ENCODE data around the gene JARID2.
"Not testable (repeated sequence)": the region's sequence is repeated elsewhere in the genome, so short reads cannot be mapped to it uniquely, and the experiment has no call there.

Gene JARID2

GRCh38 chr6:15531973-15532372 is 286.1 kb downstream of the JARID2 start:
- DNase-seq = no peak

- DNase-seq = no peak
Measured at GRCh38 chr6:15533379-15534026, 287.6 kb downstream of the JARID2 start.

- DNase-seq = no peak
Measured at GRCh38 chr6:15534974-15535373, 289.1 kb downstream of the JARID2 start.

DNA sequence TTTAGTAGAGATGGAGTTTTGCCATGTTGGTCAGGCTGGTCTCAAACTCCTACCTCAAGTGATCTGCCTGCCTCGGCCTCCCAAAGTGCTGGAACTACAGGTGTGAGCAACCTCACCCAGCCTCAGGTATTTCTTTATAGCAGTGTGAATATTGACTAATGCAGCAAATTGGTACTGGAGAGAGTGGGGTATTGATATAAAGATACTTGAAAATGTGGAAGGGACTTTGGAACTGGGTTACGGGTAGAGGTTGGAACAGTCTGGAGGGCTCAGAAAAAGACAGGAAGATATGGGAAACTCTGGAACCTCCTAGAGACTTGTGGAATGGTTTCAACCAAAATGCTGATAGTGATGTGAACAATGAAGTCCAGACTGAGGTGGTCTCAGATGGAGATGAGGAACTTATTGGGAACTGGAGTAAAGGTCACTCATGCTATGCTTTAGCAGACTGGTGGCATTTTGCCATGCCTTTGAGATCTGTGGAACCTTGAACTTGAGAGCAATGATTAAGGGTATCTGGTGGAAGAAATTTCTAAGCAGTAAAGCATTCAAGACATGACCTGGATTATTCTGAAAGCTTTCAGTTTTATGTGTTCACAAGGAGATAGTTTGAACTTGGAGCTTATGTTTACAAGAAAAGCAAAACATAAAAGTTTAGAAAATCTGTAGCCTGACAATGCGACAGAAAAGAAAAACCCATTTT is 289.8 kb downstream of the JARID2 start:
- DNase-seq = no peak

- no peak for DNase-seq
Measured at GRCh38 chr6:15536198-15536955, 290.5 kb downstream of the JARID2 start.

DNA sequence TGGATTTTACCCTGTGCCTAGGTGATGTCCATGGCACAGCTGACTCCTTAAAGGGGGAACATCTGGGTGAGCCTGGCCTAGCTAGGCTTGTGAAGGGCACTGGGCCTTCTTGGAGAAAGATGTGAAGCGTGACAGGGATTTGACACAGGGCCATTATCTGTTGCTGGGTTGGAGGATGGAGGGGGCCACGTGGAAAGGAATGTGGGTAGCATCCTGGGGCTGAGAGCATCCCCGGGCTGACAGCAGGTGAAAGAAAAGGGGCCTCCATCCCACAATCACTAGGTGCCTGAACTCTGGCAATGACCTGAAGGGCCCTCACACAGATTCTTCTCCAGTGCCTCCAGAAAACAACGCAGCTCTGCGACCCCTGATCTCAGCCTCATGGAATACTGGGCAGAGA is 292.2 kb downstream of the JARID2 start:
- no peak for DNase-seq

GRCh38 chr6:15538766-15539495 is 293.1 kb downstream of the JARID2 start:
- no peak for DNase-seq

DNA sequence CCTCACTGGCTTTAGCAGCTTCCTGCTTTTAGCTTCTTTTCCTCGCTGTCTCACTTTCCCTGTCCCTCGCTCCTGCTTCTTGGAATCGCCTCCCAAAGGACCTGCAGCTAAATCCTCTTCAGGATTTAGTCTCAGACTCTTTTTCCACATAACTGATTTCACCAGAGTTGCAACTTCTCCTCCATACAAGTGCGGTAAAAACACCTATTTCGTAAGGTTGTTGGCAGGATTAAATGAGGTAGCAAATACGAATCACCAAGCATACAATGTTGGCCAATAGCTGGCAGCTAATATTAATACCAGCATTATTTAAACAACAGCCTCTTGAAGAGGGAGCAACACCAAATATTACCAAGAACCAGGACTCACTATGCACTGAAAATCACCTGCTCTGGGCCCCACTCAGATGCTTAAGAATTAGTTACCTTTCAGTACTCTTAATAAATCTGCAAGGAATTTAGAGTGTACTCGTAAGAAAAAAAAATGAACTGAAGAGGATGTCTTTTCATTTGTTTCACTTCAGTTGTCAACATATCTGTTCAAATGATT is 293.9 kb downstream of the JARID2 start:
- no peak for DNase-seq

- not testable (repeated sequence) for DNase-seq
Measured at GRCh38 chr6:15543332-15543917, 297.6 kb downstream of the JARID2 start.

DNA sequence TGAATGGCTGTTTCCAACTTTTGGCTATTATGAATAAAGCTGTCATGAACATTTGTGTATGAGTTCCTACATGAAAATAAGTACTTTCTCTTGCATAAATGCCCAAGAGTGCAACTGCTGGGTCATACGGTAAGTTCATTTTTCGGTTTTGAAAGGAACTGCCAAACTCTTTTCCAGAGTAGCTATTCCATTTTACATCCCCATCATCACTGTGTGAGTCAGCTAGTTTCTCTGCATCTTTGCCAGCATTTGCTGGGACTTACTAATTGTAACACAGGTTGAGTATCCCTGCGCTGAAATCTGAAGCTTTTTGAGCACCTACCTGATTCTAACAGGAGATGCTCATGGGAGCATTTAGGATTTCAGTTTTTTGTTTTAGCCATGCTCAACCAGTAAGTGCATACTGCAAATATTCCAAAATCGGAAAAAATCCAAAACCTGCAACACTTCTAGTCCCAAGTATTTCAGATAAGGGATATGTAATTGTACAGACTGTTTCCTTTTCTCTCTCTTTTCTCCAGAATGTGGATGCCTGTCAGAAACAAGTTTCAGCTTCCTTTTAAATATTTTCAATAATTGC is 298.5 kb downstream of the JARID2 start:
- no peak for DNase-seq

GRCh38 chr6:15546591-15546990 is 300.7 kb downstream of the JARID2 start:
- DNase-seq = no peak

GRCh38 chr6:15547400-15547799 is 301.5 kb downstream of the JARID2 start:
- DNase-seq = no peak

- DNase-seq = no peak
Measured at GRCh38 chr6:15549371-15549770, 303.5 kb downstream of the JARID2 start.

GRCh38 chr6:15550546-15551123 is 304.8 kb downstream of the JARID2 start:
- no peak for DNase-seq

- no peak for DNase-seq
Measured at GRCh38 chr6:15551262-15551661, 305.4 kb downstream of the JARID2 start.

GRCh38 chr6:15551798-15552197 is 305.9 kb downstream of the JARID2 start:
- no peak for DNase-seq

GRCh38 chr6:15553031-15553430 is 307.2 kb downstream of the JARID2 start:
- DNase-seq = no peak

DNA sequence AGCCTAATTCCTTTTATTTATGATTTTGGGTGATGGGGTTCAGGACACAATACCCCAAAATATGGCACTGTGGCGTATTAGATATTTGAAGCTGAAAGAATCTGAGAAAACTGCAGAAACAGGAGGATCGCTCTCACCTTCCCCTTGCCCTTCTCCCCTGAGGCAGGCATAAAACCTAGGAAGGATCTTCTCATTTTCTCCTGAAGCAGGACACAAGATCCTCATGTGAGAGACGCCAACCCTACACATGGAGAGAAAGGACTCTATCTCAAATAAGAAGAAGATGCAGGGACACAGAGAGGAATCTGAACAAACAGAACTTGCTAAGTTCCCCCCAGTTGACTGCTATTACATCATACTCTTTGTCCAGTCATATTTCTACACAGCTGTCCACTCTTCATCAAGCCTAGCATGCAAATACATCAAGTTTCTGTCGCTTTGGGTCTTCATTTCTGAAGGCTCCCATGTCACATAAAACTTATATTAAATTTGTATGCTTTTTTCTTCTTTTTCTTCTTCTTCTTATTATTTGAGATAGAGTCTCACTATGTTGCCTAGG is 307.9 kb downstream of the JARID2 start:
- DNase-seq = no peak

GRCh38 chr6:15554728-15555100 is 308.8 kb downstream of the JARID2 start:
- DNase-seq = no peak

- DNase-seq = no peak
Measured at GRCh38 chr6:15555101-15556038, 309.5 kb downstream of the JARID2 start.

Data from SW 1271 (cell line).